HepG2 (cell line): Measurements from ENCODE around the gene IQCE. TPM values are rescaled to one million over a fixed set of nuclear protein-coding genes. Genes with fewer than 3 reads are reported as not detected.
A peak's percentile ranks its signal among the peaks of the same experiment; 100 is the strongest.

Experiments
- ATAC-seq: fragments of 200-7000 bp; cut with Tn5 transposase; 3 replicates; pipeline ENCODE4 v1.9.1; 2020; ENCODE audit warnings: mild to moderate bottlenecking, moderate library complexity
- BruUV-seq: library from RNA; stranded (reverse); fragments of 400-500 nt; replicated peaks from 2 replicates; lab custom pipeline; 2021; lab: Mats Ljungman, UMichigan
- CTCF ChIA-PET: fragments of 300-600 bp; formaldehyde crosslinking; extraction: SDS; loops from one replicate; lab custom pipeline; 2021; ENCODE audit warnings: low total read pairs, inconsistent platforms, low intra/inter-chr PET ratio; lab: Yijun Ruan, JAX
- POLR2A ChIA-PET: fragments of 350-600 bp; sonication (Branson Sonifier 250); formaldehyde crosslinking; loops from one replicate; lab custom pipeline; 2020; ENCODE audit warnings: antibody characterized with exemption, inconsistent platforms; lab: Yijun Ruan, JAX
- DNase-seq: peaks from one replicate; pipeline ENCODE4 v3.0.0-alpha.2; 2015; ENCODE audit warnings: low spot score
- FAIRE-seq: peaks from 3 replicates; lab custom pipeline; 2011; peaks lifted over from hg19 to GRCh38; lab: Jason Lieb, UNC
- H2AFZ ChIP-seq: one replicate; pipeline ENCODE4 v1.6.1; 2011; ENCODE audit warnings: low read length, inconsistent platforms
- H3K27ac ChIP-seq: fragments of 300-600 bp; 3 replicates; pipeline ENCODE4 v1.8.0; 2011; ENCODE audit warnings: mixed run types, mild to moderate bottlenecking, mixed read lengths, low read length, inconsistent platforms; ENCODE audit not compliant: insufficient read depth; ENCODE audit errors: extremely low read length
- H3K27me3 ChIP-seq, 2 experiments: fragments of 200-600 bp in 1 of 2; 2 replicates in 1 of 2; 3 replicates in 1 of 2; pipeline versions ENCODE4 v1.6.0 to v1.8.0; 2011; ENCODE audit warnings: low read length in 2 of 2, mild to moderate bottlenecking in 2 of 2, moderate library complexity in 2 of 2, inconsistent platforms in 1 of 2; ENCODE audit not compliant: insufficient read depth in 2 of 2, control insufficient read depth in 1 of 2
- H3K36me3 ChIP-seq, 2 experiments: fragments of 200-600 bp in 1 of 2; replicated peaks in 1 of 2; 2 replicates in 1 of 2; 3 replicates in 1 of 2; pipeline versions ENCODE4 v1.5.1 to v1.8.0; 2011; ENCODE audit warnings: low read length in 2 of 2, inconsistent platforms in 1 of 2; ENCODE audit not compliant: insufficient read depth in 2 of 2, control insufficient read depth in 1 of 2
- H3K4me1 ChIP-seq: 2 replicates; pipeline ENCODE4 v1.5.1; 2012; ENCODE audit warnings: low read length, inconsistent platforms; ENCODE audit not compliant: insufficient read depth
- H3K4me2 ChIP-seq: 2 replicates; pipeline ENCODE4 v1.6.0; 2011; ENCODE audit warnings: low read depth, low read length, inconsistent platforms
- H3K4me3 ChIP-seq, 3 experiments: fragments of 200-600 bp in 1 of 3; sonication (generic), shearing (Covaris generic) in 1 of 3; replicated peaks in 1 of 3; 2 replicates each; pipeline ENCODE4 v1.5.1; 2011 to 2016; ENCODE audit warnings: low read length in 3 of 3, inconsistent platforms in 2 of 3, low read depth in 2 of 3, mild to moderate bottlenecking in 2 of 3, control low read depth in 1 of 3, mixed read lengths in 1 of 3; ENCODE audit not compliant: insufficient read depth in 1 of 3
- H3K79me2 ChIP-seq: one replicate; pipeline ENCODE4 v1.6.1; 2011; ENCODE audit warnings: low read length, inconsistent platforms; ENCODE audit not compliant: insufficient read depth
- H3K9ac ChIP-seq: 2 replicates; pipeline ENCODE4 v1.6.0; 2011; ENCODE audit warnings: mild to moderate bottlenecking, low read depth, low read length, inconsistent platforms; ENCODE audit not compliant: insufficient read depth
- H3K9me3 ChIP-seq: 2 replicates; pipeline ENCODE4 v1.5.1; 2012; ENCODE audit warnings: mild to moderate bottlenecking, low read length
- H4K20me1 ChIP-seq: 2 replicates; pipeline ENCODE4 v1.6.0; 2011; ENCODE audit warnings: inconsistent platforms, mild to moderate bottlenecking, low read length, moderate library complexity; ENCODE audit not compliant: insufficient read depth
- BCL6 ChIP-seq: IDR thresholded peaks from 2 replicates; pipeline ENCODE4 v1.6.1; 2016; ENCODE audit warnings: missing genetic modification reagents, missing compliant biosample characterization
- KDM5A ChIP-seq: fragments of 200-600 bp; sonication (generic); IDR thresholded peaks from 2 replicates; pipeline ENCODE4 v1.7.0; 2018; ENCODE audit warnings: antibody characterized with exemption, mild to moderate bottlenecking, low read length, borderline replicate concordance
- MED13 ChIP-seq: sonication (generic); formaldehyde crosslinking; IDR thresholded peaks from 2 replicates; pipeline ENCODE4 v1.5.0; 2020; ENCODE audit warnings: missing genetic modification reagents
- SOX13 ChIP-seq, 3 experiments: fragments of 450-650 bp in 1 of 3; sonication (generic) in 1 of 3; formaldehyde crosslinking in 1 of 3; IDR thresholded peaks in 2 of 3; conservative IDR thresholded peaks in 1 of 3; 2 replicates each; pipeline versions ENCODE4 v1.5.0 to v1.6.1; 2016 to 2020; ENCODE audit warnings: antibody characterized with exemption in 1 of 3, mild to moderate bottlenecking in 1 of 3, missing compliant biosample characterization in 1 of 3, missing genetic modification reagents in 1 of 3, moderate library complexity in 1 of 3
- SOX5 ChIP-seq: IDR thresholded peaks from 2 replicates; pipeline ENCODE4 v1.6.1; 2016; ENCODE audit warnings: borderline replicate concordance
- SP5 ChIP-seq: IDR thresholded peaks from 2 replicates; pipeline ENCODE4 v1.6.1; 2016; ENCODE audit warnings: low read depth, borderline replicate concordance
- TGIF2 ChIP-seq: IDR thresholded peaks from 2 replicates; pipeline ENCODE4 v1.6.1; 2016; ENCODE audit warnings: control low read depth, missing compliant biosample characterization
- XBP1 ChIP-seq: sonication (generic); formaldehyde crosslinking; IDR thresholded peaks from 2 replicates; pipeline ENCODE4 v1.5.0; 2020; ENCODE audit warnings: missing genetic modification reagents
- YEATS4 ChIP-seq: sonication (generic); formaldehyde crosslinking; IDR thresholded peaks from 2 replicates; pipeline ENCODE4 v1.4.0; 2020; ENCODE audit warnings: missing genetic modification reagents, borderline replicate concordance
- ZMYM2 ChIP-seq: sonication (generic); formaldehyde crosslinking; IDR thresholded peaks from 2 replicates; pipeline ENCODE4 v1.8.0; 2022; ENCODE audit warnings: mild to moderate bottlenecking, missing genetic modification reagents
- ZNF143 ChIP-seq: sonication (generic); formaldehyde crosslinking; IDR thresholded peaks from 2 replicates; pipeline ENCODE4 v1.4.0; 2020; ENCODE audit warnings: missing genetic modification reagents
- ZNF282 ChIP-seq: fragments of 450-650 bp; IDR thresholded peaks from 2 replicates; pipeline ENCODE4 v1.6.1; 2018; ENCODE audit not compliant: partially characterized antibody
- WGBS: methylation state at CpG from one replicate; pipeline ENCODE4 v1.1.6; 2017; ENCODE audit warnings: low lambda C conversion rate; 5-methylcytosine and 5-hydroxymethylcytosine counted together
- in situ Hi-C: cut with HindIII; loops from 2 replicates; pipeline ENCODE4 v1.10.0; 2017; ENCODE audit warnings: low pct_unique_long_range_greater_than_20kb; ENCODE audit not compliant: extremely low pct_ligation_motif_present
- intact Hi-C: fragments of 100-400 bp; cut with micrococcal nuclease; formaldehyde crosslinking; loops from one replicate; pipeline ENCODE4 v1.10.0; 2022; ENCODE audit not compliant: unreplicated experiment
- polyA plus RNA-seq, 8 experiments: library from polyadenylated mRNA; depleted of rRNA in 3 of 8; stranded (reverse) in 7 of 8; unstranded in 1 of 8; fragments of >200 nt; fragmentation: Illumina TruSeq in 4 of 8; extraction: Trizol in 4 of 8; gene quantifications; 2 replicates each; pipeline versions ENCODE4 v1.2.1 to v1.2.3, GENCODE V29; 2011 to 2016; ENCODE audit warnings: low read depth in 4 of 8, missing spikeins in 1 of 8, mixed read lengths in 1 of 8; ENCODE audit not compliant: insufficient read depth in 1 of 8
- total RNA-seq, 5 experiments: library from RNA; depleted of rRNA; stranded (reverse); fragments of >200 nt; fragmentation: Illumina TruSeq; extraction: Trizol; gene quantifications; 2 replicates each; pipeline ENCODE4 v1.2.3, GENCODE V29; 2016; ENCODE audit warnings: low read depth in 1 of 5
- TF ChIP-seq, protein P1 (sequence below): sonication (generic); formaldehyde crosslinking; IDR thresholded peaks from 2 replicates; pipeline ENCODE4 v1.4.0; 2020; ENCODE audit warnings: mild to moderate bottlenecking, missing genetic modification reagents
- TF ChIP-seq, protein P2 (sequence below): sonication (generic); formaldehyde crosslinking; IDR thresholded peaks from 2 replicates; pipeline ENCODE4 v1.5.0; 2020; ENCODE audit warnings: missing genetic modification reagents
- TF ChIP-seq, protein P3 (sequence below): sonication (generic); formaldehyde crosslinking; IDR thresholded peaks from 2 replicates; pipeline ENCODE4 v1.4.0; 2020; ENCODE audit warnings: missing genetic modification reagents

IQCE gene
- total and polyA plus RNA-seq, 2 of the 13 experiments (the other 11 are each of a cell fraction or from before 2014, with no cell fraction given) = 1.5 to 2.5 TPM

GRCh38 chr7:2610466-2610865, 51.7 kb downstream of the IQCE start (continued):
- TF ChIP-seq, protein P1, sequence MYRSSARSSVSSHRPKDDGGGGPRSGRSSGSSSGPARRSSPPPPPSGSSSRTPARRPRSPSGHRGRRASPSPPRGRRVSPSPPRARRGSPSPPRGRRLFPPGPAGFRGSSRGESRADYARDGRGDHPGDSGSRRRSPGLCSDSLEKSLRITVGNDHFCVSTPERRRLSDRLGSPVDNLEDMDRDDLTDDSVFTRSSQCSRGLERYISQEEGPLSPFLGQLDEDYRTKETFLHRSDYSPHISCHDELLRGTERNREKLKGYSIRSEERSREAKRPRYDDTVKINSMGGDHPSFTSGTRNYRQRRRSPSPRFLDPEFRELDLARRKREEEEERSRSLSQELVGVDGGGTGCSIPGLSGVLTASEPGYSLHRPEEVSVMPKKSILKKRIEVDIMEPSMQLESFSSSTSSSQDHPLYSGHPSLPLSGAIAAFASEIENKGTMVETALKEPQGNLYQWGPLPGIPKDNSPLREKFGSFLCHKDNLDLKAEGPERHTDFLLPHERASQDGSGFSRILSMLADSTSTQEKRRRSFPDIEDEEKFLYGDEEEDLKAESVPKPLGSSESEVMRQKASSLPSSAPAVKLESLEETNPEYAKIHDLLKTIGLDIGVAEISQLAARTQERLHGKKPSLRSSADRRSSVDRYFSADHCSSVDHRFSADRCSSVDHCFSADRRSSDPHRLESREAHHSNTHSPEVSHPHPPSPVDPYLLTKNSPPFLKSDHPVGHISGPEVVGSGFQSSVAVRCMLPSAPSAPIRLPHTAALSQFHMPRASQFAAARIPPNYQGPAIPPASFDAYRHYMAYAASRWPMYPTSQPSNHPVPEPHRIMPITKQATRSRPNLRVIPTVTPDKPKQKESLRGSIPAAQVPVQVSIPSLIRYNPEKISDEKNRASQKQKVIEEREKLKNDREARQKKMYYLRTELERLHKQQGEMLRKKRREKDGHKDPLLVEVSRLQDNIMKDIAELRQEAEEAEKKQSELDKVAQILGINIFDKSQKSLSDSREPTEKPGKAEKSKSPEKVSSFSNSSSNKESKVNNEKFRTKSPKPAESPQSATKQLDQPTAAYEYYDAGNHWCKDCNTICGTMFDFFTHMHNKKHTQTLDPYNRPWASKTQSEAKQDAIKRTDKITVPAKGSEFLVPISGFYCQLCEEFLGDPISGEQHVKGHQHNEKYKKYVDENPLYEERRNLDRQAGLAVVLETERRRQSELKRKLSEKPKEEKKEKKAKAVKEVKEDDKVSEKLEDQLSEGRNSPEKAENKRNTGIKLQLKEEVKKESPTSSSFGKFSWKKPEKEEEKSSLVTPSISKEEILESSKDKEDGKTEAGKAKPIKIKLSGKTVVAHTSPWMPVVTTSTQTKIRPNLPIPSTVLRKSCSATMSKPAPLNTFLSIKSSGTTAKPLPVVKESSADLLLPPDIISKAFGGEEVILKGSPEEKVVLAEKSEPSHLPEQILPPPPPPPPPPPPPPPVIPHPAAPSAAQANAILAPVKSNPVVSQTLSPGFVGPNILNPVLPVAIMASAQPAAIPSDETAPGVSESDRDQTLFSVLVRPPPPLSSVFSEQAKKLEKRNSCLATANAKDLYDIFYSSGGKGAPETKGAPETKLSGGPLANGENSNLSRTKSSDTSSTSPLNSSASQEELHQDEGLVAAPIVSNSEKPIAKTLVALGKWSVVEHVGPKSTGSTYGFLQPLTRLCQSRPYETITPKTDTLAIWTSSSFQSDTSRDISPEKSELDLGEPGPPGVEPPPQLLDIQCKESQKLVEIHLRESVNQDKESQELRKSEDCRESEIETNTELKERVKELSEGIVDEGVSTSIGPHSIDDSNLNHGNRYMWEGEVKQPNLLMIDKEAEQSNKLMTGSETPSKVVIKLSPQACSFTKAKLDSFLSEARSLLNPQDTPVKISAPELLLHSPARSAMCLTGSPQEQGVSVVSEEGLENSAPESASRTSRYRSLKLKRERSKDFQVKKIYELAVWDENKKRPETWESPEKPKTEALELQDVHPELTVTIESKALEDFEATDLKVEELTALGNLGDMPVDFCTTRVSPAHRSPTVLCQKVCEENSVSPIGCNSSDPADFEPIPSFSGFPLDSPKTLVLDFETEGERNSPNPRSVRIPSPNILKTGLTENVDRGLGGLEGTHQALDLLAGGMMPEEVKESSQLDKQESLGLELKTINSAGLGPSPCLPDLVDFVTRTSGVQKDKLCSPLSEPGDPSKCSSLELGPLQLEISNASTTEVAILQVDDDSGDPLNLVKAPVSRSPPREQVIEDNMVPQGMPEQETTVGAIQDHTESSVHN (CRISPR knock-in tag) = no peak
- TF ChIP-seq, protein P2, sequence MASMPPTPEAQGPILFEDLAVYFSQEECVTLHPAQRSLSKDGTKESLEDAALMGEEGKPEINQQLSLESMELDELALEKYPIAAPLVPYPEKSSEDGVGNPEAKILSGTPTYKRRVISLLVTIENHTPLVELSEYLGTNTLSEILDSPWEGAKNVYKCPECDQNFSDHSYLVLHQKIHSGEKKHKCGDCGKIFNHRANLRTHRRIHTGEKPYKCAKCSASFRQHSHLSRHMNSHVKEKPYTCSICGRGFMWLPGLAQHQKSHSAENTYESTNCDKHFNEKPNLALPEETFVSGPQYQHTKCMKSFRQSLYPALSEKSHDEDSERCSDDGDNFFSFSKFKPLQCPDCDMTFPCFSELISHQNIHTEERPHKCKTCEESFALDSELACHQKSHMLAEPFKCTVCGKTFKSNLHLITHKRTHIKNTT = no peak

DNA sequence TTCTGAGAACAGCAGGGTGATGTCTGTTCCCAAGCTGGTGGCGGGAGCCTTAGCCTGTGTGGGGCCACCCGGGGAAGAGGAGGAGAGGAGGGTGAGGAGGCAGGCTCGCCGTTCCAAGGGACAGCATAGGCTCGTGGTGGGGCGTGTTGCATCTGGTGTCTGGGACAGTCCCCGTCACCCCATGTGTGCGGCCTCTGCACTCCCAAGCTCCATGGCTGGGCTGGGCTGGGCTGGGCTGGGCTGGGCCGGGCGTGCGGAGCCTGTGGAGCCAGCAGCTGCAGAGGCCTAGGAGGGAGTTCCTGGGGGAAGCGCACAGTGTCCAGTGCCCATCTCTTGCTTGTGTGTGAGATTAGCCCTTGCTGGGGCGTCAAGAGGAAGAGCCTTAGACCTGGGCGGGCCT, 52.1 kb downstream of the IQCE start:
- WGBS = 70% methylated on average over 8 of the region's 14 CpGs
- no peaks in the 10 kb centered on the region for H3K36me3 ChIP-seq
- no peak overlapping the region for H3K4me3 ChIP-seq
- H4K20me1 ChIP-seq = no peaks in the 10 kb centered on the region
- FAIRE-seq (no peak), ATAC-seq (peak; percentile 5), DNase-seq (no peak)
- no peak overlapping the region for H3K27ac ChIP-seq
- no peak overlapping the region for H3K9ac ChIP-seq
- no peaks in the 10 kb centered on the region for H3K9me3 ChIP-seq
- BruUV-seq = no TSS peak
- no peak overlapping the region for H3K4me2 ChIP-seq
- ChIA-PET POLR2A (interaction anchor here (3.7 kb wide), 1 partner anchor 12 kb away, joined by 29 read pairs; no protein-coding TSS in a partner anchor), CTCF (no interaction called here)
- H2AFZ ChIP-seq = no peak overlapping the region
- H3K4me1 ChIP-seq = peaks cover 66% of the 10 kb centered on the region
- intact Hi-C loops = no loop called here
- in situ Hi-C loops = no loop called here
- H3K79me2 ChIP-seq = no peaks in the 10 kb centered on the region
- peaks cover 0 to 6% of the 10 kb centered on the region in 2 experiments; a peak in 1 of 5 replicates for H3K27me3 ChIP-seq
- TF ChIP-seq SOX5 (no peak), TGIF2 (CRISPR knock-in tag) (no peak), ZNF143 (CRISPR knock-in tag) (no peak), ZMYM2 (CRISPR knock-in tag) (no peak), BCL6 (CRISPR knock-in tag) (no peak), ZNF282 (no peak), MED13 (no peak), KDM5A (no peak), SP5 (CRISPR knock-in tag) (no peak), SOX13 (IDR thresholded peaks at IDR 0.05) (no peak), SOX13 (CRISPR knock-in tag; conservative IDR thresholded peaks at IDR 0.05 in 1 of 2, IDR thresholded peaks at IDR 0.05 in 1 of 2) (no peak), XBP1 (CRISPR knock-in tag) (no peak), YEATS4 (no peak)
- TF ChIP-seq, protein P3, sequence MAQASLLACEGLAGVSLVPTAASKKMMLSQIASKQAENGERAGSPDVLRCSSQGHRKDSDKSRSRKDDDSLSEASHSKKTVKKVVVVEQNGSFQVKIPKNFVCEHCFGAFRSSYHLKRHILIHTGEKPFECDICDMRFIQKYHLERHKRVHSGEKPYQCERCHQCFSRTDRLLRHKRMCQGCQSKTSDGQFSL (CRISPR knock-in tag) = no peak
